Progenitor cell of endocrine pancreas (in vitro differentiated cells): ENCODE measurements around the gene PMEPA1. TPM values are rescaled to one million over a fixed set of nuclear protein-coding genes. Genes with fewer than 3 reads are reported as not detected.
A peak's percentile ranks its signal among the peaks of the same experiment; 100 is the strongest.

ENCODE experiments used
- DNase-seq: peaks from one replicate; pipeline ENCODE4 v3.0.0; 2021; ENCODE audit warnings: low spot score; ENCODE audit not compliant: unreplicated experiment
- H3K27ac Mint-ChIP-seq: 2 replicates; pipeline ENCODE4 v1.8.0; 2021; ENCODE audit warnings: mild to moderate bottlenecking, moderate library complexity, mixed read lengths
- H3K27me3 Mint-ChIP-seq: 2 replicates; pipeline ENCODE4 v1.8.0; 2021; ENCODE audit warnings: mixed read lengths
- H3K36me3 Mint-ChIP-seq: 2 replicates; pipeline ENCODE4 v1.8.0; 2022; ENCODE audit warnings: mixed read lengths; ENCODE audit not compliant: insufficient read depth
- H3K4me1 Mint-ChIP-seq: 2 replicates; pipeline ENCODE4 v1.8.0; 2021; ENCODE audit warnings: low read depth, mixed read lengths
- H3K4me3 Mint-ChIP-seq: 2 replicates; pipeline ENCODE4 v1.8.0; 2021; ENCODE audit warnings: low read depth, mild to moderate bottlenecking, moderate library complexity, mixed read lengths
- H3K9me3 Mint-ChIP-seq: 2 replicates; pipeline ENCODE4 v1.8.0; 2021; ENCODE audit warnings: low read depth, mixed read lengths
- total RNA-seq: library from RNA; stranded (reverse); gene quantifications from 2 replicates; pipeline ENCODE4 v1.2.1, GENCODE V29; 2021
- TF ChIP-seq, protein P1 (sequence below): fragments of 200-600 bp; sonication (generic); IDR thresholded peaks from one replicate; pipeline ENCODE4 v1.5.0; 2021; ENCODE audit warnings: antibody characterized with exemption, mild to moderate bottlenecking; ENCODE audit not compliant: unreplicated experiment

PMEPA1 gene
- total RNA-seq, 1 donor from 2014 or later = 9.1 TPM

DNA sequence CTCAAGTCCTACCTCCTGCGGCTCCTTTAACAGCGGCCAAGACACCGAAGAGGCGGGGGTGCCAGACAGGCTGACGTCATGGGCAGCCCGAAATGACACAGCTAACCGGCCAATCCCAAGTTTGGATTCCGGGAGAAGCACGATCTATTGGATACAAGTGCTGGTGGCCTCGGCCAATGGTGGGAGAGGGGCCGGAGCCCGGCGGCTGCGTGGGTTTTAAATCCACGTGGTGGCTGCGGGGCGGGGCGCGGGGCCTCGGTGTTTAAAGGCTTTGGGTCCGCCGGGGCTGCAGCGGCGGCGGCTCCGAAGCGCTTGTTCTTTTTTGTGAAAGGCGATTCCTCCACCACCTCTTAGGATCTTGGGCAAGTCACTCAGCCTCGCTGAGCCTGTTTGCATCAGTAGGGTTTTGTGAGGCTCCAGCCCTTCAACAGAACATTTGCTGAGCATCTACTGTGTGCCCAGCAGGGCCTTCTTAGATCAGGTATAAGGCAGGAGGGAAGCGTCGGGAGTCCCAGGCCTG, 8.7 kb upstream of the PMEPA1 start:
- peak; percentile 86 for DNase-seq
- Mint-ChIP-seq H3K27ac (no peak overlapping the region), H3K27me3 (peaks cover 20% of the 10 kb centered on the region)

DNA sequence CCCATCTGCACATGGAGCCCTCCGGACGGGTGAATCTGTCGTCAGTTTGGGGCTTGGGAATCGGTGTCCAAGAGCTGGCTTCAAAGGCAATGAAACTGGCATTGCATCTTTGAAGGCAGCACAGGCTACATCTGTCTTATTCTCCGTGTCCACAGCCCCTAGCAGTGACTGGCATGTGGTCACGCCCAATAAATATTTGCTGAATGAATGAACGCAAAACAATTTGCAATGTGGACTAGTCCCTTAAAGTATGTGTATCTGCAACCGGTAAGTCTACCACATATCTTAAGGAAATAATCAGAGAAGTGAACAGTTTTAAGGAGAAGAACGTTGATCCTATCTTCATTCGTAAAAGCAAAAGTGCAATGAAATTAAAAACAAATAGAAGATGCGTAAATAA, 8.0 kb upstream of the PMEPA1 start:
- no peaks in the 10 kb centered on the region for H3K36me3 Mint-ChIP-seq

More for the DNA sequence above, 8.7 kb upstream of the PMEPA1 start:
- TF ChIP-seq, protein P1, sequence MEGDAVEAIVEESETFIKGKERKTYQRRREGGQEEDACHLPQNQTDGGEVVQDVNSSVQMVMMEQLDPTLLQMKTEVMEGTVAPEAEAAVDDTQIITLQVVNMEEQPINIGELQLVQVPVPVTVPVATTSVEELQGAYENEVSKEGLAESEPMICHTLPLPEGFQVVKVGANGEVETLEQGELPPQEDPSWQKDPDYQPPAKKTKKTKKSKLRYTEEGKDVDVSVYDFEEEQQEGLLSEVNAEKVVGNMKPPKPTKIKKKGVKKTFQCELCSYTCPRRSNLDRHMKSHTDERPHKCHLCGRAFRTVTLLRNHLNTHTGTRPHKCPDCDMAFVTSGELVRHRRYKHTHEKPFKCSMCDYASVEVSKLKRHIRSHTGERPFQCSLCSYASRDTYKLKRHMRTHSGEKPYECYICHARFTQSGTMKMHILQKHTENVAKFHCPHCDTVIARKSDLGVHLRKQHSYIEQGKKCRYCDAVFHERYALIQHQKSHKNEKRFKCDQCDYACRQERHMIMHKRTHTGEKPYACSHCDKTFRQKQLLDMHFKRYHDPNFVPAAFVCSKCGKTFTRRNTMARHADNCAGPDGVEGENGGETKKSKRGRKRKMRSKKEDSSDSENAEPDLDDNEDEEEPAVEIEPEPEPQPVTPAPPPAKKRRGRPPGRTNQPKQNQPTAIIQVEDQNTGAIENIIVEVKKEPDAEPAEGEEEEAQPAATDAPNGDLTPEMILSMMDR = no peak
- H3K4me3 Mint-ChIP-seq = peak overlapping the region; percentile 65
- H3K9me3 Mint-ChIP-seq = no peaks in the 10 kb centered on the region
- no peaks in the 10 kb centered on the region for H3K36me3 Mint-ChIP-seq
- H3K4me1 Mint-ChIP-seq = peaks cover 8% of the 10 kb centered on the region

DNA sequence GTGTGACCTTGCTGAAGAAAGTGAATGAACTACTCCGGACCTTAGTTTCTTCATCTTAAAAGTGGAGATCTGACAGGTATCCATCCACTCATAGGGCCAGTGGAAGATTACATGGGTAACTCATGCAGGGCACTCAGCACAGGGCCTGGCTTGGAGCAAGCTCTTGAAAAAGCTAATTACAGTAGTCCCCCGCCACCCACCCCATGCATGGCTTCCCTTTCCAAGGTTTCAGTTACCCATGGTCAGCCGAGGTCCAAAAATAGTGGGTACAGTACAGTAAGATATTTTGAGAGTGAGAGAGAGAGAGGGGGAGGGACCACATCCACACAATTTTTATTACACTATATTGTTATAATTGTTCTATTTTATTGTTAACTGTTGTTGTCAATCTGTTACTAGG, 7.1 kb upstream of the PMEPA1 start:
- Mint-ChIP-seq H3K27me3 (peaks cover 12% of the 10 kb centered on the region), H3K27ac (no peak overlapping the region), H3K36me3 (no peaks in the 10 kb centered on the region), H3K9me3 (no peaks in the 10 kb centered on the region), H3K4me1 (peaks cover 21% of the 10 kb centered on the region), H3K4me3 (no peak overlapping the region)
- DNase-seq = no peak
- TF ChIP-seq, protein P1 = no peak

More for the DNA sequence above, 8.0 kb upstream of the PMEPA1 start:
- H3K9me3 Mint-ChIP-seq = no peaks in the 10 kb centered on the region
- H3K4me1 Mint-ChIP-seq = peaks cover 12% of the 10 kb centered on the region
- H3K27ac Mint-ChIP-seq = no peak overlapping the region
- TF ChIP-seq, protein P1 = no peak
- DNase-seq = no peak
- peaks cover 17% of the 10 kb centered on the region for H3K27me3 Mint-ChIP-seq
- H3K4me3 Mint-ChIP-seq = no peak overlapping the region

DNA sequence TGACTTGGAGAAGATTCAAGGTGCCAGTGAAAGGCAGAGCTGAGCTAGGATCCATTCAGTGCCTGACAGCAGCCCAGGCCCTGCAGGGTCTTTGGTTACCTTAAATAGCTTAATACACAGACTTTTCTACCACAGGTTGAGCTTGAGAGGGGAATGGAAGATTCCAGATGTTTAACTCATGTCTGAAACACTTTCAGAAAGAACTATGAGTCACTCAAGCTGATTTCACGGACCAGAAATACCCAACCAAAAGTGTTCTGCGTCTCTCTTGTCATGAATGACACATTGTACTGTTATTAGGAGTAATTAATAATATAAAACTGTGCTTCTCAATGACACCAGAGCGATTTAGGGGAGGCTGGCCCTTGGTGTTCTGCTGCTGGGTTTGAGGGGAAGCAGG, 6.4 kb upstream of the PMEPA1 start:
- TF ChIP-seq, protein P1 = no peak
- Mint-ChIP-seq H3K36me3 (no peaks in the 10 kb centered on the region), H3K9me3 (no peaks in the 10 kb centered on the region), H3K4me3 (no peak overlapping the region), H3K27ac (no peak overlapping the region), H3K27me3 (peaks cover 8% of the 10 kb centered on the region), H3K4me1 (peaks cover 26% of the 10 kb centered on the region)
- no peak for DNase-seq

DNA sequence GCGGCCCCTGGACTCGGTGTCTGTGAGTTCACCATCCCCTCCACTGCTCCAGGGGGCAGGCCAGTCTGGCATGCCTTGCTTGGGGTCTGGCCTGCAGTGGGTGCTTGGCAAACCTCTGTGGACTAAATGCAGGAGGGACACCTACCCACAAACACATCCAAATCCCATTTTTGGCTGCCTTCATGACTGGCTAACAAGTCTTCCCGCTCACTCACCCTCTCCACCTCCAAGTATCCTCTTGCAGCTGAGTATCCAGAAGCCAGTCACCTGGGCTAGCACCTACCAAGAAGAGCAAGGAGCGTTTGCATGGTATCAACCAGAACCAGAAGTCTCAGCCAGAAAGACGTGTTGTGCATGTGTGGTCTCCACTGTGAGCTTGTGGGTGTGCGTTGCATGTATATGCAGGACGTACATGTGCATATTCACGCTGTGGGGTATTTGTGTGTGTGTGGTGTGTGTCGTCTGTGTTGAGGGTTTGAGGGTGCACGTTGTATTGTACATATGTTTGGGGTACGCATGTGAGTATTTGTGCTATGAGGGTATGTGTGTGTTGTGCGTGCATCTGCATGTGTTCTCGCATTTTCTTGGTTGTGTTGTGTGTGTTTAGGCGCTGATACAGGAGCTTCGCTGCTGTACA, 5.6 kb upstream of the PMEPA1 start:
- DNase-seq = no peak
- Mint-ChIP-seq H3K27ac (peak overlapping the region; percentile 65), H3K9me3 (no peaks in the 10 kb centered on the region), H3K4me1 (peaks cover 32% of the 10 kb centered on the region), H3K27me3 (peaks cover 3% of the 10 kb centered on the region), H3K4me3 (no peak overlapping the region), H3K36me3 (no peaks in the 10 kb centered on the region)
- TF ChIP-seq, protein P1 = no peak
